SJSA1 (cell line): ENCODE measurements around the gene CYREN. TPM values are rescaled to one million over a fixed set of nuclear protein-coding genes. Genes with fewer than 3 reads are reported as not detected.

ENCODE experiments used
- total RNA-seq: library from RNA; depleted of rRNA; stranded (reverse); fragments of >200 nt; shearing (Covaris generic); gene quantifications from 2 replicates; pipeline ENCODE4 v1.2.3, GENCODE V29; 2014; rRNA removed

CYREN gene
- total RNA-seq, 1 experiment from 2014 or later: 67.1 TPM

Other genes with a start within 250 kb of the CYREN start
- 0.03 and 0.37 TPM in 2 replicates for gene AGBL3, start 184.2 kb downstream of the CYREN start, total RNA-seq
- 1.1 and 2.2 TPM in 2 replicates for gene TMEM140, start 22.6 kb downstream of the CYREN start, total RNA-seq
- gene WDR91, start 40.8 kb upstream of the CYREN start, total RNA-seq: 6.3 and 11.0 TPM in 2 replicates
- gene STRA8, start 63.1 kb upstream of the CYREN start, total RNA-seq: not detected in 2 replicates